ENCODE measurements around the gene EPAS1.

DNA sequence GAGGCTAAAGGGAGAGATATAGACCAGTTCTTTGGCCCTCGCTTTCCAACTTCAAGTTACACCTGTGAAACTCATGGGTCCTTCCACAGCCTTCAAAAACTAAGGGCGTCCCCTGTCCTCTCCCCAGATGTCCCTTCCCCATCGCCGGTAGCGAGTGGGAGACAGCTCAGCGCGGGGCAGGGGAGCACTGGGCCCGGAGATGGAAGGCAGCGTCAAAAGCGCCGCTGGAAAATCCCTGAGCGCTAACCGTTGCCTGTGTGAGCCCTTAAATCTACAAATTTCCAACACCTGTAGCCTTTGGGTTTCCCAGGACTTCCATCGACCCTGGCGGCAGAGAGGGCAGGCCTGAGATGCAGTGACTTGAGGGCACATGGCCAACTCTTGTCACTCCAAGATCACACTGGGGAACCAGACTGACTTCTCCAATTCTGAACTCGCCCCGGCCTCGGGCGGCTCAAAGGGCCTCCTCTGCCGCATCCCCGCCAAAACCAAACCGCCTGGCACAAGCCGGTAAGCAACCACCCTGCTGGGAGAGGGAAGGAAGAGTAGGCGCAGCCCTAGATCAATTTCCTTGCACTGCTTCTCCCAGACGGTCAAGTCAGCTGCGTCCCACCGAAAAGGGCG is 879 bp upstream of the EPAS1 start:
- no peak for TF ChIP-seq CTCF (IDR thresholded peaks at IDR 0.05)
- no peak for TF ChIP-seq POLR2A (IDR thresholded peaks at IDR 0.05)

Measured in testis (tissue), 2 donors.